Hematopoietic multipotent progenitor cell (in vitro differentiated cells): Measurements from ENCODE around the gene ARGLU1. TPM values are rescaled to one million over a fixed set of nuclear protein-coding genes. Genes with fewer than 3 reads are reported as not detected.
A peak's percentile ranks its signal among the peaks of the same experiment; 100 is the strongest.

Experiments
- DNase-seq, 3 donors: peaks; one replicate each; pipeline ENCODE4 v3.0.0-alpha.2; 2011 to 2015; ENCODE audit warnings: low read depth in 2 of 3, low spot score in 2 of 3
- total RNA-seq: library from RNA; depleted of rRNA; stranded (reverse); fragments of >200 nt; gene quantifications from one replicate; pipeline ENCODE4 v1.2.3, GENCODE V29; 2012

ARGLU1 gene
- total RNA-seq, 1 donor, result 64.6 TPM

GRCh38 chr13:106587787-106588186, 19.9 kb upstream of the ARGLU1 start:
- no peak for DNase-seq

- DNase-seq, result no peak
Observed at GRCh38 chr13:106586648-106587166, 18.8 kb upstream of the ARGLU1 start.

DNA sequence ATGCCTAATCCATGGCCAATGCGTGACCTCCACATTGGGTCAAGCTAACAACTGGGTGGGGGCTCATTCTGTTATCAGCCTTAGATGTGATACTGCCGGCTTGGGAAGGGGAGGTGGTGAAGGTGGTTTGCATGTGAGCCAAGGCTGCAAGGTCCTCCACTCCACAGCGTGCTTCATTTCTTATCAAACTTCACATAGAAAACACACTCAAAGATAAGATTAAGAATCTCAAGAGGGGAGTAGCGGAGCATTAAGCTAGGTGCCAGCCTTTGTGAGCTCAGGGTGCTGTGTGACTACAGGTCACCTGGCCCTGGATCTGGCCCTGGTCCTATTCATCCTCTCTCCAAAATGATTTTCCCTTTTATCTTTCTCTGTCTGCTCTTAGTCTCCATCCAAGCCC, 13.3 kb upstream of the ARGLU1 start:
- no peak for DNase-seq

- no peak for DNase-seq
Observed at GRCh38 chr13:106575896-106576295, 8.0 kb upstream of the ARGLU1 start.

DNA sequence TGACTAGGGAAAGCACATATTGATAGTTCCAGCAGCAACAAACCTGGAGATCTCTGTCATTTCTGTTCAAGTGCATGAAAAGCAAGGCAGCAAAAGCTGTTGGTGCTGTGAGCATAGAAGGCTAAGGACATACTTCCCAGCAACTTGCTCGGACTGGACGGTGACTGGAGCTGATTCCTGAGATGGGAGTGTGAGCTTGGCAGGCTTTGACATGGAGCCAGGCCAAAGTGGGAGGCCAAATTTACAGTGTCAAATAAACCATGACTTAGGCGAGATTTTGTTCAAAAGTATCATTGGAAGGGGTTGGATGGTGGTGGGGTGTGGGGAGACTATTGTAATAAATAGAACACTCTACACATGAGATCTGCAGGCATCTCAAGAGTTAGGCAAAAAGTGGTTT, 5.9 kb upstream of the ARGLU1 start:
- DNase-seq, result no peak

GRCh38 chr13:106573284-106573846, 5.4 kb upstream of the ARGLU1 start:
- DNase-seq, result no peak

GRCh38 chr13:106570299-106570852, 2.4 kb upstream of the ARGLU1 start:
- peak in 2 of 3 donors; percentile 69 to 75 for DNase-seq

GRCh38 chr13:106569233-106570095, 1.5 kb upstream of the ARGLU1 start:
- DNase-seq, result no peak

DNA sequence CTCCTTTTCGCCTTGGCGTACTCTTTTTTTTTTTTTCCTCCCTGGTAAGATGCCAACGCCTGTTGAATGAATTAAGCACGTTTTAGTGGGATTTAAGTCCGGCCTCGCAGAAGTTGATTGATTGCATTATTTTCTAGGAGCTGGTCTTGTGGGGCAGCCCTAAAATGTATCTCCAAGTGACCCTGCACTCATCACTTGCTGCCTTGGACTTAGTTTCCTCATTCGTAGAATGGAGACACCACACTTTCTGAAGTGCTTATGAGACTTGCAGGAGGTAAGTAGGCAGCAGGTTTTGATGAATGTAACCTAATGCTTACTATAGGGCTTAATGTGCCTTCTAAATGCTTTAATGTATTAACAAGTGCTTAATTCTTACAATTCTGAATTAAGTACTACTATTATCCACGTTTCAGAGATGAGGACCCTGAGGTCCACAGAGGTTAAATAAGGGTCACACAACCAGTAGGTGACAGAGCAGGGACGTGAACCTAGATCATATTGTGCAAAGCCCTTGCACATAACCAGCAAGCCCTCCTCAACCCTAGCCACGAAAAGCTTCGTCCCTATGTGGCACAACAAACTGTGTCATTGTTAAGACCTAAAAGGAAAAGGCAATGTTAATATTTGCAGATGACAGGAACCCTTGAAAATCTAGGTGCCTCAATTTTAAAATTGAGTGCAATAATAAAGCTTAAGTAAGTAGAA, 514 bp upstream of the ARGLU1 start:
- DNase-seq, result no peak

DNA sequence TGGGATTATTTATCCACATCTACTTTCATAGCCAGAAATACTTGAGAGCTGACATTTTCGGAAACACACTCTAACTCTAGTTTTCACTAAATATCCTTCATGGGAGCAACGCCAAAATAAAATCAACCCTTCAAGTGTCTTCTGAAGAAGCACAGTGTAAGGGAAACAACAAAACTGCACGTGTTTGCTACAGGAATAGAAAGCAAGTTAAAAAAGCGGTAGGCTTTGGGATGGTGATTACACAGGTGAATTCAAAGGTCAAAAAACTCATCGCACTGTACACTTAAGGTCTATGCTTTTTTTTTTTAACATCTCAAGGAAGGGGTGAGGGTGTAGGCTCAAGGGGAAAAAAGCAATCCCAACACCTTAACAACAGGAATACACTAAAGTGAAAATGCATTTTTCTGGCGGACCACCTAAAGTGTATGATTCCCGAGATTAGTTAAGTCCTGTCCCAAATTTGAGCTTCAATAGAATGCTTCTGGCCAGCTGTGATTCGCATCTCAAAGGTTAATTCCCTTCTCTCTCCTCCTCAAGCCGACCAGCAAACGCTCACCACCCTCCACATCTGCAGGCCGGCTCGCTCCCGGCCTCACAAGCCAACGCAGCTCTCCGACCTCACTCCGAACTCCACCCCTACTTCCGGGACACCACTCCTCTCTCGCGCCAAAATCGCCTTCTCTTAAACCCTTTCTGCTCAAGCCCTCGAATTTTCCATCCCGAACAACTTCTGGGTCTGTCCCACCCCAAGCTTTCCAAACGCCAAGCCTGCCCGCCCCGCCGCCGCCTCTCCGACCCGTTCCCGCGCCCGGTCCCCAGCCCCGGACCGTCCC, 1.1 kb downstream of the ARGLU1 start:
- peak in 1 of 3 donors; percentile 41 for DNase-seq

GRCh38 chr13:106565127-106565775, 2.7 kb downstream of the ARGLU1 start:
- peak in 1 of 3 donors; percentile 8 for DNase-seq

DNA sequence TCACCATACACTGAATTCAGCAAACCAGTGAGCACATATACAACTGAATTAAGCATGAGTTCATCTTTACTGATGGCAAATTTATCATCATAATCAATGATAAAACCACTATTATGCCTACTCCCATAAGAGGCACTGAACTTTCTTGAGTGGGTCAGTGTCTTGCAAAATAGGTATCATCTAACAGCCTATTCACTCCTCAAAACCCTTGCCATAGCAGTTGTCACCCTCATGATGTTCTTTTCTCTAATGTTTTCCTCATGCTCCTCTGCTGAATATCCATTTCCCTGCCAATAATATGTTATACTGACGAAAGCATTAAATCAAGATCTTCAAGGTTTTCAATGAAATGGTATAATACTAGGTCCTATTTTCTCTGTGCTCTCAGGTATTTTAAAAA, 5.6 kb downstream of the ARGLU1 start:
- DNase-seq, result no peak

DNA sequence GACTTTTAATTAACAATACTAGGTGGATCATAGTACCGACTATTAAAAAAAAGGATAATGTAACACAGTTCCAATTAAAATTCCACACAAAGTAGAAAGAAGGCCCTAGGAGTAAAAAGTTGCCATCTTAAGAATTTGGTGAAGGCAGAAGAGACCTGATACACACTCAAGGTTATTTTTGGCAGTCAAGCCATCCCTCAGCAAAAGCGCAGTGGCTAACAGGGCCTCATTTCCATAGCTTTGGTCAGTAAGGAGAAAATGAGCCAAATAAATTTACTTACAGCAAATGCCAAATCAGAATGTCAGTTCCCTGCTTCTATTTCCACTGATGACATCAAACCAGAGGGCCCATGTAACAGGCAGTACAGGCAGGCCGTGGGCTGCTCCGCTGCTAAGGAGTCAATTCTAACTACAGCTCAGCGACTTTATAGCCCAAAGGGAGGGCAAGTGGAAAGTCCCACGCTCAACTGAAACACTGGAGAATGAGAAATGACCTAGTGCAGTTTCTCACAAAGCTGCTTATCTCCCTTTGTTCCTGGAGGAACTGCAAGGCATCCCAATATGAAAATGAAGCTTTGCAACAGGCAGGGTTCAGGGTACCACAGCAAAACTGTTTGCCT, 6.3 kb downstream of the ARGLU1 start:
- DNase-seq, result peak in 2 of 3 donors; percentile 48 to 51

DNA sequence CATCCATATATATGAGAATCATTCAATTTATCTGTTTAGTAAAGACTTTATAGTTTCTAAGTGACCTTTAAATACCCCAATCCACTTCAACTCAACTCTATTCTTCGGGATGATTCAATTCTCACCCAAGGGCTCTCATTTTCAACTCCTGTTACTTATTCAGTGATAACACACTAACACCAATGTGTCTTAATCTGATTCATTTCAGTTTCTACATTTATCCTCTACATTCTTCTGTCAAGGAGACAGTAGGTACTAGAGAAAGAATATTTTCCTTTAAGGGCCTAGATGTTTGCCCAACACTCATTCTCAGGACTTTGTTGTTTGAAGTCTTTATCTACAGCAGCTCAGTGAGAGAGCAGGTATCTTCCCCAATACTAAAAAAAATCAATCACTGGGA, 7.1 kb downstream of the ARGLU1 start:
- DNase-seq, result no peak

DNA sequence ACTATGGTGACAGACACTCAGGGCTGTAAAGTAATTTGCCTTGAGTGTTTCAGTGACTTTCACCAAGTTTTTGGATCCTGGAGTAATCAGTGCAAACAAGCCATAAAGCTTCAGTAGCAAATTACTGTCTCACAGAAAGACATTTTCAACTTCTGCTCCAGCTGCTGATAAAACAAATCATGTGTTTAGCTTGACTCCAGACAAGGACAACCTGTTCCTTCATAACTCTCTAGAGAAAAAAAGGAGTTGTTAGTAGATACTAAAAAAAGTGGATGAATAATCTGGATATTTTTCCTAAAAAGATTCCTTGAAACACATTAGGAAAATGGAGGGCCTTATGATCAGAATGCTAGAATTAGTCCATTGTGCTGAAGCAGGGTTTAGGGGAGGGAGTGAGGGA, 9.4 kb downstream of the ARGLU1 start:
- DNase-seq, result no peak

DNA sequence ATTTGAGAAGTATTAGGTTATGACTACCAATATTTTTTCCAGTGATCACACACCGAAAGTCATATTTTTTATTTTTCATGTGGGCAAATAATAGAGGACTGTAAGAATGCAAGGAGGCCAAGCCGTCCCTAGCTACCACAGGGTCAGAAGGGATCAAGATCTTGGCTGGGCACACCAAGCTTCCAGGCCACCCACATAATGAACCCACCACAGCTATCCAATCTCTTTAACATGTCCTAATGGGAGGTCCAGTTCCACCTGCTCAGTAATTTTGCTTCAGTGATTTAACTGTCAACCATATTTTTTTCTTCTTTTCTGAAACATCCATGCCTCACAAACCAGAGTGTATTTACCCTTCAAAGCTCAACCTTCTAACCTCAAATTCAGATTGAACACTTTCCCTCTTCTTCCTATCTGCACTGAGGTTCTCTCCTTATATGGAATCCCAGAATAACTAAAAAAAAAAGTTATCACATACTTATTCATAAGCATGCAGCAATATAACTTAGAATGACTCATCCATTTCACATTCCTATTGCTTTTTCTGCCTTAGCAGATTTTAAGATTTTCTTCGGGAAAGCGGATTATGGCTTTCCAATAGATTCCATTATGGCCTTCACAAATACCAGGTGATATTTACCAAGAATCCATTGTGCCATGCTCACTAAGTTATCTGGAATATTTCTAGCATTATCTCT, 12.2 kb downstream of the ARGLU1 start:
- DNase-seq, result no peak

DNA sequence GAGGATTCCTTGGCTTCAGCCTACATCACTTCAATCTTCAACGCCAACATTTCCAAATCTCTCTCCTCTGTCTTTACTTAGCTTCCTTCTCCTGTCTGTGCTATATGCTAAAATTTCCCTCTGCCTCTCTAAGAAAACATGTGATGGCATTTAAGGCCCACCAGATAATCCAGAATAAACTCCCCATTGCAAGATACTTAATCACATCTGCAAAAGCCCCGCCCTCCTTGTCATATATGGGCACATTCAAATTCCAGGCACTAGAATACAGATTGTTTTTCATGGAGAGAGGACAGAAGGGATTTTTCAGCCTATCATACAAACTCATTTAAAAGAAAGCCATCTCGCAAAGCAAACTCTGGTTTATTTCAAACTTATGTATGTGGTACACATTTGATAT, 16.2 kb downstream of the ARGLU1 start:
- no peak for DNase-seq

- DNase-seq, result no peak
Observed at GRCh38 chr13:106551350-106551749, 16.6 kb downstream of the ARGLU1 start.
